RPMI8226 (cell line): ENCODE results near the gene RASGRF1.
"Not testable (repeated sequence)": the region's sequence is repeated elsewhere in the genome, so short reads cannot be mapped to it uniquely, and the experiment has no call there.

Source experiments
- DNase-seq: peaks from one replicate; pipeline ENCODE4 v3.0.0-alpha.2; 2015

Gene RASGRF1

DNA sequence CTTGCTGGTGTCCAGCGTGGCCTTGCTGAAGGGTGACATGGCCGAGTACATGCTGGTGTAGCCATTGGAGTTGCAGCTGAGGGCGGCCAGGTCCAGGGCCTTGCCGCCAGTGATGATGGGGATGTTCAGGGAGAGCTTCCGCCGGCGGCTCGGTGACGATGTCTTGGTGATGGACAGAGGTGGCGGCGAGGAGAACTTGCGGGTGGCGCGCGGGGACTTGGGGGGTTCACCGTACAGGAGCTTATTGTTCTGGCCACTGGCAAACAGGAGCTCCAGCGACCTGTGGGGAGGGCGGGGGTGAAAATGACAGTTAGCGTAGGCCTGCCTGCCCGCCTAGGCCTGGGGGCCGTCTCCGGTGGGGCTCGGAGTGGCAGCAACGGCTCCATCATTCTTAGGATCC lies 86.7 kb downstream of the RASGRF1 start:
- DNase-seq, result no peak

DNA sequence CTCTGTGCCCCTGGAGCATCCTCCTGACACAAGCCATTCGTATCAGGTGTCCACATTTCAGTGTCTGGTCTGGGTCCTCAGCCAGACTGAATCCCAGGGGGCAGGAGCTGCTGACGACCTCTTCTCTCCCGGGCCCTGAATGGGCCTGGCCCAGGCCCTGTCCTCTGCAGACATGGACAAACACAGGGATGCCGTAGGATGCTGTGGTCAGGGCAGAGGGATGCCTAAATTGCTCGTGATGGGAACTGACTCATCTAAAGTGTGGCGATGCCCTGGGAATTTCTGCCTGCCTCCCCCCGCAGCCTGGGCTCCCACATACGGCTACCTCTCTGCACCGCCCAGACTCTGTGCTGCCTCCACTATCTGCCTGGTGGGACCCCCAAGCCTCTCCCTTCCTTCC lies 87.3 kb downstream of the RASGRF1 start:
- DNase-seq, result no peak

DNA sequence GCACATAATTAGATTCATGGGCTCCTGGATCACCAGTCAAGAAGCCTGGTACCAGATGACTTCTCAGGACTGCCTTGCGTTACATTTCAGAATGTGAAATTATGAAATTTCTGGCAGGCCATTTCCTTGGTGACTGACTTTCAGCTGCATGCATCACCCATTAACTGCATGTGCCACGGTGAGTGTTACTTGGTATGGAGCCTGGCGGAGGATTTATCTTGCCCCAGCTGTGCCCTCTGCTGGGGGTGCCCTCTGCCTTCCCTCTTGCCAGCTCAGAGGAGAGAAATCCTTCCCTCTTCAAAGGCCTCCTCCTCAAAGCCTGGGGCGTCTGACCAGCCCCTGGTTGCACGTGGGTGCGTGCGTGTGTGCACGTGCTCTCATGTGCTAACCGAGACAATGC lies 88.0 kb downstream of the RASGRF1 start:
- no peak for DNase-seq

DNA sequence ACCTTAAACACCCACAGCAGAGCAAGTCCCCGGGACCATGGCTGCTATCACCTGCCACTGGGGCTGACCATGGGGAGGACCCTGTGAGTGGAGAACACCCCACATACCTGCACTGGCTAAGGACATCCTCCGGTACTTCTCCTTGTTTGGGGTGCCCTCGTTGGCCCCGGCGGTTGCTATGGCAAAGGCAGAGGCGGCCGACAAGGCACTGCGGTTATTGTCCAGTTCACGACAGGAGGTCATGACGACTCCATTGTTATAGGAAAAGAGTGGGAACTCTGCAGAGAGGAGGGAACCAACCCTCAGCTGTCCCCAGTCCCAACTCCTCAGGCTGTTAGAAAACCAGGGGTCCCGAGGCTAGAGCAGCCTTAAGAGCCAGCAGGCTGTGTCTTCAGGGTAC lies 90.9 kb downstream of the RASGRF1 start:
- no peak for DNase-seq

DNA sequence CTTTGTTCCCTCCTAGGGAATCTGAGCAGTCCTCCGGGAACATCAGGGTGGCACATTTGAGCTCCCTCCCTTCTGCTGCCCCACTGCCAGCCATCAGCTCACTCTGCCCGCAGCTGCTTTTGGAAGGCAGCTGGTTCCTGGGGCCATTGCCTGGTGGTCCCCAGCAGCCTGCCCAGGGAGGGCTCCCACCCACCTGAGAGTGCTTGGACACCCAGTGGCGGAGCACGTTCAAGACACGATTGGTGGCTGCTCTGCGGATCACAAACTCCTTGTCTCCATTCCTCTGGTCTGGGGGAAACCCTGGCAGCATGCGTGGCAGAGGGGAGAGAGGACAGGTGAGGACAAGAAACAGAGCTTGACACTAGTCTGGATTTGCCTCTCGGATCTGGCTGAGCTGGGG lies 92.1 kb downstream of the RASGRF1 start:
- no peak for DNase-seq

DNA sequence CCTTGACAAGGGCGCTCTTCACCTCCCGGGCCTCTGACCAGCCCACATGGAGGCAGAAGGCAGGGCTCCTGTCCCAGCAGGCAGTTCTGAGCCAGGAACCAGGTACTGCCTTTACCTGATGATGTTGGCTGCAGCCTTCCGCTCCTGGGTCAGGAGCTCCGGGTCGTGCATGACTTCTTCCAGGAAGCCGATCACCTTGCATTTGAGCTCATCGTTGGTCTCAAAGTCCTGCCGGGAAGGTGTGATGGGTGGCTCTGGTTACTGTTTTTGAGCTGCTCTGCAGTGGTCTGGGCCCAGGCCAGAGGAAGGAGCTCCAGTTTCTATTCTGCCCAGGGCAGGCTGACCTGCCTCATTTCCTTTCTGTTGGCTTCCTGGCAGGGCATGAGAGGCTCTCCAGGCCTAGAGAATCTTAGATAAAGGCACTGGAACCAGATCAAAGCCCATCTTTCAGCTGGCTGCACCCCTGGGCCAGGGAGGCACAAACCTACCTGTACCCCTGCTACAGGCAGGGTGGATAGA lies 92.5 kb downstream of the RASGRF1 start:
- DNase-seq, result no peak

DNA sequence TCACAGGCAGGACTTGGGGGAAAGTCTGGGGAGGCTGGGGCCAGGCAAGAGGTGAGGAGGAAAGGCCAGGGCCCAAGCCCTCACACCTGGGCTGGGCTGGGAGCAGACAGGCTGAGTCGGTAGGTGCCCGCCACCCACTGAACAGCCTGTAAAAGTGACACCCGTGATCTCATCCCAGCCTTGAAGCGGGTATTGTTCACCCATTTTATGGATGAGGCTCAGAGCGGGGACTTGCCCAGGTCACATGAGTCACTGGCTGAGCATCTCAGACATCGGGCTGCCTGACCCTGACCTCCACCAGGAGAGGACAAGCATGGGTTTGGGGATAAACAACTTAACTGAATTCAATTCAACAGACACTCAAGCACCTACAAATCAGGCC lies 93.7 kb downstream of the RASGRF1 start:
- DNase-seq, result no peak

DNA sequence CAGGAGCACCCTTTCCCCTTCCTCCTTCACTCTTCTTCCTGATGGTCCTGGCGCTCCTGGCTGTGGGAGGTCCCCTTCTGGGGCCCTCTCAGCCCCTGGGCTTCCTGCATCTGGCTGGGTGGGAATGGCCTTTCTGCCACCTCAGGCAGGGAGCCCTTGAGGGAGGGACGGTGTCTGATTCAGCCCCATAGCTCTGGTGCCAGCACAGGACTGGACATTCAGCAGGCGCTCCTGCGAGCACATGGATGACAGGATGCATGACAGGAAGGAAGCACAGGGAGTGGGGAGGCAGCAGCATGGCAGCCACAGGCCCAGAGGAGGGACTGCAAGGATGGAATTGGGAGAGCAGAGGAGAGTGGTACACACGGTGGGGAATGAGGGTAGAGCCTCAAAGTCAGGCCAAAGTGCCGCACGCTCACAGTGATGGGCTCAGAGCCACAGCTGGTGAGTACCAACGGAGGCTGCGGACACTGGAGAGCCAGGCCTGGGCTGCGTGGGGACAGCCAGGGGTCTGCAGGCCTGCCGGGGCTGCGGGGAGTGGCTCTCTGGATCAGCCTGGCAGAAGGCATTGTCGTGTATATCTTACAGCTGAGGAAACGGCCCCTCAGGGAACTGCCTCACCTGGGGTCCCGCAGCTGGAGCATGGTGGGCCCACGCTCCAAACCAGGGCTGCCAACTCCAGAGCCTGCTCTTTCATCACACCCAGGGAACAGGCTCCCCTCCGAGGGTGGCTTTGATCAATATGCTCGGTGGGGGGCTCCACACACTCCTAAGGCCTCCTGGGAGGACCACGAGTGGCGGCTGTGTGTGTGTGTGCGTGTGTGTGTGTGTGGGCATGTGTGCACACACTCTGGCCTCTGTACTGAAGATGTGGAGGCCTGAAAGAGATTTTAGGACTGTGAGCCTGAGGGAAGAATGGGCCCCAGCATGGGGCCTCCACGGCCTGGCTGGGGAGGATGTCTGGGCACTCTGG lies 94.4 kb downstream of the RASGRF1 start:
- DNase-seq, result no peak

DNA sequence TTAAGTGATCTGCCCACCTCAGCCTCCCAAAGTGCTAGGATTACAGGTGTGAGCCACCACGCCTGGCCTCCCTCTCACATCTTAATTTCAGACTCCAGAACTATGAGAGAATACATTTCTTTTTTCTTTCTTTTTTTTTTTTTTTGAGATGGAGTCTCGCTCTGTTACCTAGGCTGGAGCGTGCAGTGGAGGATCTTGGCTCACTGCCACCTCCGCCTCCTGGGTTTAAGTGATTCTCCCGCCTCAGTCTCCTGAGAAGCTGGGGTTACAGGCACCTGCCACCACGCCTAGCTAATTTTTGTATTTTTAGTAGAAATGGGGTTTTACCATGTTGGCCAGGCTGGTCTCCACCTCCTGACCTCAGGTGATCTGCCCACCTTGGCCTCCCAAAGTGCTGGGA lies 95.4 kb downstream of the RASGRF1 start:
- DNase-seq, result not testable (repeated sequence)

DNA sequence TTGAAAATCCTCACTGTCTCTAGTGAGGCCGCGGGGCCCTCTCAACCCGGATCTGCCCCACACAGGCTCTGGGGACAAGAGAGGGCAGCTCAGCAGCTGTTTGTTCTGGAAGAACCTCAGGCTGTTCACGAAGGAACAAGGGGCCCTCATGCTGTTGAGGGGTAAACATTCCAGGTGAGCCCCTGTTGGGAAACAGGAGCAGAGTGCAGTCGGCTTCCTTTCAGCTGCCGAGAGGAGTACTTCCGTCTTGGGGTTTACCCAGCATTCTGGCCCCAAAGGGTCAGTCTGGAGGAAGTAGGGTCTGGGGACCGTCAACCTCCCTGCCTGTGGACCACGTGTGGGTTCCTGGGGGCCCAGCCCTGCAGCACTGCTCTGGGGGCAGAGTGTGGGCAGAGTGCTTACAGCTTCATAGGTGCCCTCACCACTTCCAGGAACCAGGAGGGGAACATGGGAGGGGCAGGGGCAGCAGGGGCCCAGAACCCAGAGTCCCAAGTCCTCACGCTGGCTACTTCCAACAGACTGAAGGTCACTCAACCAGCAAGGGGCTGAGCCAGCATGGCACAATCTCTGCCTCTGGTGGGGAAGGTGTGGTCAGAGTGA lies 96.5 kb downstream of the RASGRF1 start:
- no peak for DNase-seq

DNA sequence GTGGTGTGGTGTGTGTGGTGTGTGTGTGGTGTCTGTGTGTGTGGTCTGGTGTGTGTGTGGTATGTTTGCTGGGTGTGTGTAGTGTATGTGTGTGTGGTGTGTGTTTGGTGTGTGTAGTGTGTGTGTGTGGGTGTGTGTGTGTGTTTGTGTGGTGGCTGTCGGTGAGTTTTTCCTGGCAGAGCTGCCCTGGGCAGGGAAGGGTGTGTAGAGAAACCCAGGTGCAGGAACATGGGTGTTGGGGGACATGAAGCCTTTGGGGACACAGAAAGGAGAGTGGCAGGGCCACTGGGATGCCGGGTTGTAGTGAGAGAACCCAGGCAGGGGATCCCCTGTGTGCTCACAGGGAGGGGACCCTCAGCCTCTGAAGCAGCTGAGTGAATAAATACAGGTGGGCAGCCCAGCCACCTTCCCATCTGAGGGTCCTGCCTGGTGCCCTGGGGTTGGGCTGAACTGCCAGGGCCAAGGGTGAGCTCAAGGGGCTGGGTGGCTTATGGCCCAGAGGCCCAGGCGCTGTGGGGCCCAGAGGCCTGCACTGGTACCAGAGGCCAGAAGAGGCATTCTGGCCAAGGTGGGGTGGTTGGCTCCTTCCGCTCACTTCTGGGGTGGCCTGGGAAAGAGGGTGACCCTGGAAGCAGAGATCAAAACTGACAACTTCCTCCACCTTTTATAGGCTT lies 97.2 kb downstream of the RASGRF1 start:
- DNase-seq, result no peak

DNA sequence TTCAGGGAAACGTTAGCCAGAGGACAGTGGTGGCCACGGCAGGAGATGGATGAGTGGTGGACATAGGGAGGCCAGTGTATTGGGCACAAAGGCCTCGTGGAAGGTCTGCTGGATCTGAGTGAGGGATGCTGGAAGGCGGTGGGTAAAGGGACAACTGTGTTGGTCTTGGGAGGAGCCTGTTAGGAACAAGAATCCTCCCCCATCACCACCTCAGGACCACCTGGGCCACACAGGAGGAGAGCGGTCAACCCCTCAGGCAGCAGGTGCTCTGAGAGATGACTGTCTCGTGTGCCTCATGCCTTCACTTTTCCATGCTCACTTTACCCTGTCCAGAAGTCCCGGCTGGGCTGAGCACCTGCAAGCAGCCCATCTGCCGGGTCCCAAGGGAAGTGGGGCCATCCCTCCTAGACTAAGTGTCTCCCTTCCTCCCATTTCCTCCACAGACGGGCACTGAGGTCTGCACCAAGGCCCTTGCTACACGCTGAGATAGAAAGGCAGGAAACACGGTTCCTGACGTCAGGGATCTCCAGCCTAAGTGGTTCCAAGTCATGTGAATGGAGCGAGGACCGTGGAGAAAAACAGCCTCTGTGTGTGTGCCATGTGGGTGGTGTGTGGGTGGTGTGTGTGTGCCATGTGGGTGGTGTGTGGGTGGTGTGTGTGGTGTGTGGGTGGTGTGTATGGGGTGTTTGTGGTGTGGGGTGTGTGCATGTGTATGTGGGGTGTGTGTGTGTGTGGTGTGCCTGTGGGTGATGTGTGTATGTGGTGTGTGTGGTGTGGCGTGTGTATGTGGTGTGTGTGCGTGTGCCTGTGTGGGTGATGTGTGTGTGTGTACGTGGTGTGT lies 97.9 kb downstream of the RASGRF1 start:
- no peak for DNase-seq

DNA sequence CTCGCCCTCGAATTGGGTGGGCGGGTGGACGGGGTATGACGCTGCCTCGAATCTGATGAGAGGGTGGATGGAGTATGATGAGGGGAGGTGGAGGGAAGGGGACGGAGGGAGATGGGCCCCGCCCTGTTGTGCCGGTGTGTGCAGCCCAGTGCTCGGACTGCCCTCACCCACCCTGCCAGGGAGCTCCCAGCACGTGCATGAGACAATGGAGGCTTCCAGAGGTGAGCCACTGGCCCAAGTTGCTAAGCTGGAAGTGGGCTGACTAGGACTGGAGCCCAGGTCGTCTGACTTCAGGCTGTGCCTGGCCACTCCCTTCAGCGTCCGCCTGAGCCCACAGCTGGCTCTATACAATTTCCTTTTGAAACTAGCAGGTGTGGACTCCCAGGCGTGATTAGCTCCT lies 98.7 kb downstream of the RASGRF1 start:
- no peak for DNase-seq

DNA sequence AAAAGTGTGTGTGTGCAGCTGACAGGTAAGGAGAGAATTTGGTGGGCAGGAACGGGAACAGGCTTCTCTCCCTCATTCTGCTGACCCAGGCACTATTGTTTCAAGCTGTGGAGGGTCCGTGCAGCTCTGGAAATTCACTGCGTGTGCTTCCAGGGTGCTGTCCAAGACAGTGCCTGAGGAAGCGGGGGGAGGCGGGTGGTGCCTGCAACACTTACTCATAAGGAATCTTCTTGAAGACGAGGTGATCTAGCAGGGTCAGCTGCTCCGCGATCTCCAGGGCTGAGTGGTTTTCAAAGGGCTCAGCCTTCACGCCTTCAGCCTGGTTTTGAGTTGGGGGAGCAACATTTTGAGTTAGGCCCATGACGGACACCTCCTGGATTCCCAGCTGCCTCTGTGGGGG lies 99.1 kb downstream of the RASGRF1 start:
- DNase-seq, result no peak

DNA sequence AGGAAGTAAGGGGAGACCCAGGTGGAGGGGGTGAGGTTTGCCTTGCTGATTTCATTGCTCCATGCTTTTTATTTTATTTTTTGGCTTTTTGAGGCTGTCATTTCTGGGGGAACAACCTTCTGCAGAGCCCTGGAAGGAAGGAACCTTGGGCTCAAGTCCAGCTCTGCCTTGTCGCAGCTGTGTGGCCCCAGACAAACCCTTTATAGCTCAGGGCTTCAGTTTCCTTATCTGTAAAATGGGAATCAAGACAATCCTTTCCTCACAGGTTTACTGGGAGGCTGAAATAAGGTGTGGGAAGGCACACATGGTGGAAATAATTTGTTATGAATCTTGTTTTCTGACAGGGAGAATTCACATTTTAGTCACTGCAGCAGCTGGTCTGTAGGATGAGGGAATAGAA lies 100.3 kb downstream of the RASGRF1 start:
- no peak for DNase-seq

DNA sequence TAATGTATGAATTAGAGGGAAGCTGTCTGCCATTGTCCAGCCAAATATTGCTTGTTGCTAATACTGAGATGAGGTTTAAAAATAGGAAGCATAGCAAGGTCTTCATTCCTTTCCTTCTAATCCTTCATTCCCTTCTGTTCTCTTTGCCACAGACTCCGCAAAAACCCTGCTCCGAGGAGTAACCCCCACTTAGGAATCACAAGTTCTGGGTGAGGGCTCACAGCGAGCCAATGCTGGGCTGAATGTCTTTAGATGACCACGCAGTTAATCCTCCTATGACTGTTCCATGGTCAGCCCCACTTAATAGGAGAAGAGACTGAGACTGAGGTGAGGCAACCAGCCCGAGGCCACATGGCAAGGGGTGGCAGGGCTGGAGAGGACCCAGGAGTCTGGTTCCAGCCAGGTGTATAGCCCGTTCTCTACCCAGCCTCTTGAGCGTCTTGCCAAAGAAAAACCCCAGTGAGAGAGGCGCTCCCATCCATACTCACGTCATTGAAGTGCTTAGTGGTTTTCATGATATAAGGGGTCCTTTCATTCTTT lies 100.8 kb downstream of the RASGRF1 start:
- DNase-seq, result no peak

DNA sequence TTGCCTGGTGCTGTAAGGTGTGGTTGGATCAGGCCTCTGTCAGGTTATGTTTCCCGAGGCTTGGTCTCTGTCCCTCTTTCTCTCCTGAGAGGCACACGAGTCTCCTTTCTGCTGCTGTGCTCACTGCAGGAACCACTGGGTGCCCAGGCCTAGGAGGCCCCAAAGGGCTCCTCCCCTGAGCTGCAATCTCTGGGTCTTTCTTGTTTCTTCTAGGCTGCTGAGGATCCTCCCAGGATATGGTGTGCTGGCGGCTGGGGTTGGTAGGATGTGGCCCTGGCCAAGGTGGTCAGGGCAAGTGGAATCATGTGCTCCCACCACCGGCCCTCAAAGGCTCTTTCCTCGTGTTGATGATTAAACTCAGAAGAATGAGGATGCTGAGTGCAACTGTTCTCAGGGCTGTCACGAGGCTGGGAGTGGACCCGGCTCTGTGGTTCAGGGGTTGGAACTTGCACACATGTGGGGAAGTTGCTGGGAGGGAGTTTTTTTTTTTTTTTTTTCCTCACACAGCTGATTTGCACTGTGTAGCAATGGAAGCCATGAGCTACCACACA lies 102.1 kb downstream of the RASGRF1 start:
- DNase-seq, result no peak

DNA sequence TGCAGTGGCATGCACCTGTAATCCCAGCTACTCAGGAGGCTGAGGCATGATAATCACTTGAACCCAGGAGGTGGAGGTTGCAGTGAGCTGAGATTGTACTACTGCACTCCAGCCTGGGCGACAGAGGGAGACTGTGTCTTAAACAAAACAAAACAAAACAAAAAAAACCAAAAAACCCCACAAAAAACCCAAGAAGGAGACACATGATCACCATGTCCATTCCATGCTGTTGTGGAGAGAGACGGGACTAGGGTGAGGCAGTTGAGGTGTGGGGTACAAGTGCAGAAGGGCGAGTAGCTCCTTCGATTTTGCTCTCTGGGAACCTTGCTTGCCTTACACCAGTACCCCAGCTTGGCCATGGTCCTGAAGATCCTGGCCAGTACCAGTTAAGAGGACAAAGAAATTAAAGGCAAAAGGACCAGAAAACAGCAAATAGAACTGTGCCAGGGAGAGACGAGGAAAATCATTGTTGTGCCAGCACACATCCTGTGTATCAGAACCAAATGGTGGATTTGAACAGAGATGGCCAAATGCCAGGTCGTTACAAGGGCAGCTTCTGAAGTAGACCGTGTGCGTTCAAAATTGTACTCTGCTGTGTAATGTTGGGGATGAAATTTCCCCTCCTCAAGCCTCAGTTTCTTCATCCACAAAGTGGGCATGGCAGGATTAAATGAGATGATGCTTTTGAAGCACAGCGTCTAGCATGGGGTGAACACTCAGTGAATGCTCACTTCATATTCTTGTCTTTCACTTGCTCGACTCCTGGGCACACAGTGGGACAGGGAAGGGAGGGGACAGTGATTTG lies 102.8 kb downstream of the RASGRF1 start:
- DNase-seq, result no peak

DNA sequence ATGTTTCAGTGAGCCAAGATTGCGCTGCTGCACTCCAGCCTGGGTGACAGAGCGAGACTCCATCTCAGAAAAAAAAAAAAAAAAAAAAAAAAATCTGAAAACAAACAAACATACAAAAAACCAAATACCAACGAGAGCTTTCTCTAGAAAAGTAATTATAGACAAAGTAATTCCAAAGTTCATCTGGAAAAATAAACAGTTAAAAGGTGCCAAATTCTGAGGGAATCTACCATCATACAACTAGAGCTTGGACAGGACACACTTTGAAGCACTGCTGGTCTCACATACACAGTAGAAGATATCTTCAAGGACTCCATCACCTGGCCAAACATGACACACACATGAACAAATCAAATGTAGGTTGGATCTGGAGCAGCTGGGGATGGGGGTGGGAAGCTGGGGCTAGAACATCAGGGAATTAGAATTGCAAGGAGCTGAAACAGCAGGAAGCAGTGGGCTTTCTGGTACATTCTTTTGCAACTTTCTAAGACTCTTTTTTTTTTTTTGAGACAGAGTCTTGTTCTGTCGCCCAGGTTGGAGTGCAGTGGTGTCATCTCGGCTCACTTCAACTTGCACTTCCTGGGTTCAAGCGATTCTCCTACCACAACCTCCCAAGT lies 104.6 kb downstream of the RASGRF1 start:
- DNase-seq, result no peak

DNA sequence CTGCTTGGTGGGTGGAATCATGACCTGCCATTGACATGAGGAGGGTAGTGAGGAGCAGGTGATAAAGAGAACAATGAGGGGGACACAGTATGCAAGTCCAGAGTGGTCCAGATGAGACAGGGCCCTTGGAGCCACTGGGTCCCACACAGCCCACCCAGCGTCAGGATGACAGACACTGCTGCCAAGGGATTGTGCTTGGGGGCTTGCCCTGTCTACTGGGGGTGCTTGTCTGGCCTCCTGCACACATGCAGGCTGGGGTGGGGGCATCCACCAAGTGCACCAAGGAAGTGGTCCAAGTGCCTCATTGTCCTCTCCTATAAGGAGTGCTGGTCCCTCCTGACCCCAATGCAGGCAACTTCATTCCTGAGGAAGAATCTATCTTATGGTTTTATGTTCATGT lies 106.5 kb downstream of the RASGRF1 start:
- DNase-seq, result no peak
